Colonic mucosa (tissue), 4 donors: Measurements from ENCODE around the gene STAMBP. TPM values are rescaled to one million over a fixed set of nuclear protein-coding genes. Genes with fewer than 3 reads are reported as not detected.

Experiments
- DNase-seq: peaks from one replicate; pipeline ENCODE4 v3.0.0-alpha.2; 2020
- H3K27ac ChIP-seq: fragments of 200-600 bp; one replicate; pipeline ENCODE4 v1.8.0; 2021
- H3K27me3 ChIP-seq: fragments of 200-600 bp; one replicate; pipeline ENCODE4 v1.8.0; 2021
- H3K36me3 ChIP-seq: fragments of 200-600 bp; one replicate; pipeline ENCODE4 v1.8.0; 2021
- H3K4me1 ChIP-seq: fragments of 200-600 bp; one replicate; pipeline ENCODE4 v1.8.0; 2021; ENCODE audit warnings: mild to moderate bottlenecking
- H3K4me3 ChIP-seq: fragments of 200-600 bp; one replicate; pipeline ENCODE4 v1.8.0; 2021
- H3K9ac ChIP-seq, 2 donors: one replicate each; pipeline ENCODE4 v1.7.0; 2013; ENCODE audit warnings: control low read depth in 2 of 2, low read depth in 2 of 2, low read length in 2 of 2
- H3K9me3 ChIP-seq: fragments of 200-600 bp; one replicate; pipeline ENCODE4 v1.8.0; 2021
- intact Hi-C: fragments of 100-400 bp; cut with DNase I; formaldehyde crosslinking; loops from one replicate; pipeline ENCODE4 v1.14.1; 2022
- total RNA-seq, 2 donors: library from RNA; stranded (reverse); fragmentation: NEBNext Ultra II Directional in 1 of 2; extraction: Animal tissue kit (Norgen Biotek cat#: 25700) in 1 of 2; gene quantifications; one replicate each; pipeline ENCODE4 v1.2.1, GENCODE V29; 2021
- TF ChIP-seq, protein P1 (sequence below): fragments of 200-600 bp; IDR thresholded peaks from one replicate; pipeline ENCODE4 v1.8.0; 2022; ENCODE audit warnings: antibody characterized with exemption, mild to moderate bottlenecking
- donor health status: healthy.
- donor health status: DM: no; HTN: no; CAD: no.
- donor health status: DM: no; HTN: no; CAD: no.

The STAMBP gene
- total RNA-seq, 2 donors from 2014 or later, result 49.5 to 54.7 TPM

DNA sequence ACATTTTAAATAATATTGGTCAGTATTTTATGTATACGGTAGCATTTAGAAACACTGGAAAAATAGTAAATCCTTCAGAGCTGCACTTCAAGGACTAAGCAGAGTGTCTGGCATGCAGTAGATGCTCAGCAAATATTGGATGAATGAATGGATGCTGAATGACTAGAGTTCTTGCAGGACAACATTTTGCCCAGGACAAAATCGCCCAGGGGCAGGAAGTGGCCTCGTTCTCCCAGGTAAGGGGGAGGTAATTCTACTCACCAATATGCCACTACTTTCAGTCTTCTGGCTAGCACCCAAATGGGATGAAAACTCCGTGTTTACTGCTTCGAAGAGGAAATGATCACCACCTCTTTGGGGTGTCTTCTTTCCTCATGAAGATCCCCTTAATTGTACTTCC, 93.9 kb downstream of the STAMBP start:
- Histone ChIP-seq H3K4me1 (no peaks in the 10 kb centered on the region), H3K9me3 (no peaks in the 10 kb centered on the region), H3K27me3 (no peaks in the 10 kb centered on the region), H3K9ac (no peak overlapping the region), H3K27ac (no peak overlapping the region), H3K36me3 (no peaks in the 10 kb centered on the region), H3K4me3 (no peak overlapping the region)
- no peak for DNase-seq
- intact Hi-C loops, result loop anchor here (10.0 kb wide), 1 partner anchor 98 kb away; the partner anchor contains the start of gene STAMBP
- TF ChIP-seq, protein P1, sequence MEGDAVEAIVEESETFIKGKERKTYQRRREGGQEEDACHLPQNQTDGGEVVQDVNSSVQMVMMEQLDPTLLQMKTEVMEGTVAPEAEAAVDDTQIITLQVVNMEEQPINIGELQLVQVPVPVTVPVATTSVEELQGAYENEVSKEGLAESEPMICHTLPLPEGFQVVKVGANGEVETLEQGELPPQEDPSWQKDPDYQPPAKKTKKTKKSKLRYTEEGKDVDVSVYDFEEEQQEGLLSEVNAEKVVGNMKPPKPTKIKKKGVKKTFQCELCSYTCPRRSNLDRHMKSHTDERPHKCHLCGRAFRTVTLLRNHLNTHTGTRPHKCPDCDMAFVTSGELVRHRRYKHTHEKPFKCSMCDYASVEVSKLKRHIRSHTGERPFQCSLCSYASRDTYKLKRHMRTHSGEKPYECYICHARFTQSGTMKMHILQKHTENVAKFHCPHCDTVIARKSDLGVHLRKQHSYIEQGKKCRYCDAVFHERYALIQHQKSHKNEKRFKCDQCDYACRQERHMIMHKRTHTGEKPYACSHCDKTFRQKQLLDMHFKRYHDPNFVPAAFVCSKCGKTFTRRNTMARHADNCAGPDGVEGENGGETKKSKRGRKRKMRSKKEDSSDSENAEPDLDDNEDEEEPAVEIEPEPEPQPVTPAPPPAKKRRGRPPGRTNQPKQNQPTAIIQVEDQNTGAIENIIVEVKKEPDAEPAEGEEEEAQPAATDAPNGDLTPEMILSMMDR, result no peak

Other genes starting within 250 kb of the STAMBP start
- gene NAT8, start 186.5 kb upstream of the STAMBP start, total RNA-seq, result under 1 TPM in 1 of 2 donors, not detected in 1; 0.64 TPM
- gene TPRKB, start 91.6 kb upstream of the STAMBP start, total RNA-seq, result 10 to 100 TPM; 28.2 to 37.5 TPM
- 10 to 100 TPM; 19.1 to 19.2 TPM for gene DUSP11, start 48.9 kb upstream of the STAMBP start, total RNA-seq
- not detected for gene C2orf78, start 44.8 kb upstream of the STAMBP start, total RNA-seq
- gene ACTG2, start 64.0 kb downstream of the STAMBP start, total RNA-seq, result 1,000 to 10,000 TPM in 1 of 2 donors, 10 to 100 TPM in 1; 25.4 to 1,198 TPM
- 10 to 100 TPM; 55.0 to 56.3 TPM for gene DGUOK, start 97.9 kb downstream of the STAMBP start, total RNA-seq
- 10 to 100 TPM; 17.8 to 22.9 TPM for gene TET3, start 155.9 kb downstream of the STAMBP start, total RNA-seq